HL-60 (cell line): Measurements from ENCODE around the gene C12orf75.

Experiments
- DNase-seq, 2 experiments: peaks; one replicate each; pipeline ENCODE4 v3.0.0-alpha.2; 2010 to 2020; ENCODE audit warnings: low read depth in 1 of 2, low spot score in 1 of 2
- H3K27ac ChIP-seq: fragments of 250-450 bp; sonication (Bioruptor Pico); replicated peaks from 2 replicates; pipeline ENCODE4 v1.5.1; 2020; ENCODE audit warnings: mild to moderate bottlenecking, moderate library complexity
- H3K27me3 ChIP-seq: fragments of 250-450 bp; sonication (Bioruptor Pico); 2 replicates; pipeline ENCODE4 v1.5.1; 2021; ENCODE audit warnings: mild to moderate bottlenecking, moderate library complexity; ENCODE audit not compliant: insufficient read depth, poor library complexity, severe bottlenecking
- H3K4me3 ChIP-seq: replicated peaks from 2 replicates; pipeline ENCODE4 v1.5.1; 2011; ENCODE audit warnings: mild to moderate bottlenecking, control low read depth, low read length; ENCODE audit not compliant: insufficient read depth
- GABPA ChIP-seq: IDR thresholded peaks from 2 replicates; pipeline ENCODE4 v1.6.1; 2012; ENCODE audit warnings: low read depth
- POLR2AphosphoS5 ChIP-seq: IDR thresholded peaks from 2 replicates; pipeline ENCODE4 v1.6.1; 2012; ENCODE audit warnings: low read depth
- SPI1 ChIP-seq: IDR thresholded peaks from 2 replicates; pipeline ENCODE4 v1.6.1; 2012; ENCODE audit warnings: low read depth, mild to moderate bottlenecking, borderline replicate concordance
- TF ChIP-seq, protein P1 (sequence below): IDR thresholded peaks from 2 replicates; pipeline ENCODE4 v1.6.1; 2012; ENCODE audit warnings: low read depth; ENCODE audit not compliant: insufficient replicate concordance
- TF ChIP-seq, protein P2 (sequence below): IDR thresholded peaks from one replicate; pipeline ENCODE4 v1.5.1; 2011; ENCODE audit warnings: low read length, control low read depth, inconsistent platforms; ENCODE audit not compliant: insufficient read depth

Gene C12orf75

DNA sequence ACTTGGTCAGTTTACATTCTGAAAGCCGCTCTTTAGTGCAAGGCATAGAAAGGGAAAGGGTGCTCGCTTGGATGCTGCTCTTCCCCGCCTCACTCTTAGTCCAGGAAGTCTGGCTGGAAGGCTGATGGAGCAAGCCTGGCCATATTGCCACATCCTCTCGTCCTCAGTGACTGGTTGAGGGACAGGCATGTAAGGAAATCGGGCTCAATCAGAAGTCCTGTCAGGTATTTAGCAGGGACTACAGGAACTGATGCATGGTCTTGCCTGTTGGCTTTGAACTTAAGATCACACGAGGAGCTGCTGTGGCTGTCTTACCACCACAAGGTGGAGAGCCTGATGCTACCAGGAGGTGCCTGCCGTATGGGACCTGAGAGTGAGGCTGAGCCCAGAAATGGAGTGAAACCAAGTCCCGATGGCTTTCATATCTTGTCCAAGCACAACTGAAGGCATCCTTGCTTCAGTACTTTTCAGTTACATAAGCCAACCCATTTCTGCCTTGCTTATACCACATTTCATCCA is 10.7 kb upstream of the C12orf75 start:
- Histone ChIP-seq H3K27me3 (peaks cover 5% of the 10 kb centered on the region), H3K27ac (no peak overlapping the region), H3K4me3 (no peak overlapping the region)
- DNase-seq, result no peak
- TF ChIP-seq, protein P1, sequence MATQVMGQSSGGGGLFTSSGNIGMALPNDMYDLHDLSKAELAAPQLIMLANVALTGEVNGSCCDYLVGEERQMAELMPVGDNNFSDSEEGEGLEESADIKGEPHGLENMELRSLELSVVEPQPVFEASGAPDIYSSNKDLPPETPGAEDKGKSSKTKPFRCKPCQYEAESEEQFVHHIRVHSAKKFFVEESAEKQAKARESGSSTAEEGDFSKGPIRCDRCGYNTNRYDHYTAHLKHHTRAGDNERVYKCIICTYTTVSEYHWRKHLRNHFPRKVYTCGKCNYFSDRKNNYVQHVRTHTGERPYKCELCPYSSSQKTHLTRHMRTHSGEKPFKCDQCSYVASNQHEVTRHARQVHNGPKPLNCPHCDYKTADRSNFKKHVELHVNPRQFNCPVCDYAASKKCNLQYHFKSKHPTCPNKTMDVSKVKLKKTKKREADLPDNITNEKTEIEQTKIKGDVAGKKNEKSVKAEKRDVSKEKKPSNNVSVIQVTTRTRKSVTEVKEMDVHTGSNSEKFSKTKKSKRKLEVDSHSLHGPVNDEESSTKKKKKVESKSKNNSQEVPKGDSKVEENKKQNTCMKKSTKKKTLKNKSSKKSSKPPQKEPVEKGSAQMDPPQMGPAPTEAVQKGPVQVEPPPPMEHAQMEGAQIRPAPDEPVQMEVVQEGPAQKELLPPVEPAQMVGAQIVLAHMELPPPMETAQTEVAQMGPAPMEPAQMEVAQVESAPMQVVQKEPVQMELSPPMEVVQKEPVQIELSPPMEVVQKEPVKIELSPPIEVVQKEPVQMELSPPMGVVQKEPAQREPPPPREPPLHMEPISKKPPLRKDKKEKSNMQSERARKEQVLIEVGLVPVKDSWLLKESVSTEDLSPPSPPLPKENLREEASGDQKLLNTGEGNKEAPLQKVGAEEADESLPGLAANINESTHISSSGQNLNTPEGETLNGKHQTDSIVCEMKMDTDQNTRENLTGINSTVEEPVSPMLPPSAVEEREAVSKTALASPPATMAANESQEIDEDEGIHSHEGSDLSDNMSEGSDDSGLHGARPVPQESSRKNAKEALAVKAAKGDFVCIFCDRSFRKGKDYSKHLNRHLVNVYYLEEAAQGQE, result no peak
- TF ChIP-seq POLR2AphosphoS5 (no peak), GABPA (no peak)

DNA sequence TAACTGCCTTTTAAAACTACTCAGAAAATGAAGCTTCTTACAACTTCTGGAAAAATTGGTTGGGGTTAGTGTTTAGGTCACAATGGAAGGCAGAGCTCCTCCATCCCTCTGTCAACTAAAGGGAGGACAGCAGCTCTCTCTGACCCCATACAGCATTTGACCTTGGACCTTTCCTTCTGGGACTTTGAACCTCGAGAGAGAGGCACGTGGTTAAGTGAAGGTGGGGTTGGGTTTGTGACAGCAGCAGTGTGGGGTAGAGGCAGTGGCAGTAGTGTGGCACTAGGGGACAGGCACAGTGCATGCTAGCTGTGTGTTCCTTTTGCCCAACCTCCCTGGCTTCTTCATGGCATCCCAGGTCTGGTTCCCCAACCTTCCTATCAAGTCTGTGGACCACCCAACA is 9.4 kb upstream of the C12orf75 start:
- TF ChIP-seq GABPA, result no peak
- Histone ChIP-seq H3K27me3 (peaks cover 8% of the 10 kb centered on the region), H3K4me3 (no peak overlapping the region), H3K27ac (no peak overlapping the region)
- no peak for DNase-seq

DNA sequence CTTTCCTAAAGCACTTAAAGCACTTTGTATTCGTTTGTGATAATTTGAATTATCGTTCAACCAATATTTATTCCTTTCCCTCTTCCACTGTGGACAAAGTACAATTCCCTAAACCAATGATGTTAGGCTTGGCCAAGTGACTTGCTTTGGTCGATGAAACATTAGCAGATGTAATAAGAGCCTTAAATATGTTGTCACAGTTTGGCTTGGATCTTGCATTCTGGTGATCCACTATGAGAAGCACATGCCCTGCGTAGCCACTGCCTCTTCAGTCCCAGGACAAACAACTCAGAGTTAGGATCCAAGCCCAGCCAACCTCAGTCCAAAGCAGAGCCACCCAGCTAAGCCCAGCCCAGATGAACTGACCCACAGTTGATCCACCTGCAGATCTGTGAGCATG is 8.4 kb upstream of the C12orf75 start:
- TF ChIP-seq POLR2AphosphoS5 (no peak), GABPA (no peak), SPI1 (no peak)
- TF ChIP-seq, protein P1, result no peak
- TF ChIP-seq, protein P2, sequence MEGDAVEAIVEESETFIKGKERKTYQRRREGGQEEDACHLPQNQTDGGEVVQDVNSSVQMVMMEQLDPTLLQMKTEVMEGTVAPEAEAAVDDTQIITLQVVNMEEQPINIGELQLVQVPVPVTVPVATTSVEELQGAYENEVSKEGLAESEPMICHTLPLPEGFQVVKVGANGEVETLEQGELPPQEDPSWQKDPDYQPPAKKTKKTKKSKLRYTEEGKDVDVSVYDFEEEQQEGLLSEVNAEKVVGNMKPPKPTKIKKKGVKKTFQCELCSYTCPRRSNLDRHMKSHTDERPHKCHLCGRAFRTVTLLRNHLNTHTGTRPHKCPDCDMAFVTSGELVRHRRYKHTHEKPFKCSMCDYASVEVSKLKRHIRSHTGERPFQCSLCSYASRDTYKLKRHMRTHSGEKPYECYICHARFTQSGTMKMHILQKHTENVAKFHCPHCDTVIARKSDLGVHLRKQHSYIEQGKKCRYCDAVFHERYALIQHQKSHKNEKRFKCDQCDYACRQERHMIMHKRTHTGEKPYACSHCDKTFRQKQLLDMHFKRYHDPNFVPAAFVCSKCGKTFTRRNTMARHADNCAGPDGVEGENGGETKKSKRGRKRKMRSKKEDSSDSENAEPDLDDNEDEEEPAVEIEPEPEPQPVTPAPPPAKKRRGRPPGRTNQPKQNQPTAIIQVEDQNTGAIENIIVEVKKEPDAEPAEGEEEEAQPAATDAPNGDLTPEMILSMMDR, result no peak
- no peak overlapping the region for H3K27ac ChIP-seq
- H3K4me3 ChIP-seq, result no peak overlapping the region
- H3K27me3 ChIP-seq, result peaks cover 8% of the 10 kb centered on the region
- DNase-seq, result no peak

DNA sequence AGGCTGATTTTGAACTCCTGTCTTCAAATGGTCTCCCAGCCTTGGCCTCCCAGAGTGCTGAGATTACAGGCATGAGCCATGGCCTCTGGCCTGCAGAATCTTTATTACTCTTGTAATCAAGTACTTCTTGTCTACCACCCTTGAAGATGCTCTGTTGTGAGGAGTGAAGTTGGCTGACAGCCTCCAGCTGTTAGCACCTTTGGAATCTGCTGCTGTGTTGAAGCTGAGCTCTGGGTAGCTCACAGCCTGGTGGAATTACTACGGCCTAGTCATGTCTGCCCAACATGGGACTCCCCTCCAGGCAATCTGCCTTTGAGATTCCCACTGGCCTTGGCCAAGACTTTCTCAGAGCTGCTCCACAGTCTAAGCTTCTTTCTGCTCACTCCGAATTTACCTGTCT is 5.8 kb upstream of the C12orf75 start:
- Histone ChIP-seq H3K27ac (no peak overlapping the region), H3K4me3 (no peak overlapping the region), H3K27me3 (peaks cover 14% of the 10 kb centered on the region)
- no peak for TF ChIP-seq SPI1
- TF ChIP-seq GABPA, result no peak
- TF ChIP-seq, protein P2, result no peak
- TF ChIP-seq POLR2AphosphoS5, result no peak
- TF ChIP-seq, protein P1, result no peak
- DNase-seq, result no peak
